ENCODE measurements around the gene APOC1.

The APOC1 gene

GRCh38 chr19:44955505-44956439 lies 41.4 kb downstream of the APOC1 start:
- DNase-seq (ENCODE audit: low read depth in 2 of 2), result no peak

GRCh38 chr19:44957526-44957925 lies 43.1 kb downstream of the APOC1 start:
- DNase-seq (ENCODE audit: low read depth in 2 of 2), result no peak

- DNase-seq (ENCODE audit: low read depth in 2 of 2), result no peak
Measured at GRCh38 chr19:44958090-44958489, 43.7 kb downstream of the APOC1 start.

GRCh38 chr19:44959691-44960090 lies 45.3 kb downstream of the APOC1 start:
- no peak for DNase-seq (ENCODE audit: low read depth in 2 of 2)

- DNase-seq (ENCODE audit: low read depth in 2 of 2), result no peak
Measured at GRCh38 chr19:44960906-44961728, 46.7 kb downstream of the APOC1 start.

GRCh38 chr19:44961821-44962220 lies 47.4 kb downstream of the APOC1 start:
- no peak for DNase-seq (ENCODE audit: low read depth in 2 of 2)

- DNase-seq (ENCODE audit: low read depth in 2 of 2), result no peak
Measured at GRCh38 chr19:44968118-44968517, 53.7 kb downstream of the APOC1 start.

GRCh38 chr19:44968670-44969069 lies 54.3 kb downstream of the APOC1 start:
- DNase-seq (ENCODE audit: low read depth in 2 of 2), result no peak
